ENCODE measurements around the gene ARHGEF28. TPM values are rescaled to one million over a fixed set of nuclear protein-coding genes. Genes with fewer than 3 reads are reported as not detected.

ARHGEF28 gene
- total RNA-seq, 2 experiments from 2014 or later: not detected

DNA sequence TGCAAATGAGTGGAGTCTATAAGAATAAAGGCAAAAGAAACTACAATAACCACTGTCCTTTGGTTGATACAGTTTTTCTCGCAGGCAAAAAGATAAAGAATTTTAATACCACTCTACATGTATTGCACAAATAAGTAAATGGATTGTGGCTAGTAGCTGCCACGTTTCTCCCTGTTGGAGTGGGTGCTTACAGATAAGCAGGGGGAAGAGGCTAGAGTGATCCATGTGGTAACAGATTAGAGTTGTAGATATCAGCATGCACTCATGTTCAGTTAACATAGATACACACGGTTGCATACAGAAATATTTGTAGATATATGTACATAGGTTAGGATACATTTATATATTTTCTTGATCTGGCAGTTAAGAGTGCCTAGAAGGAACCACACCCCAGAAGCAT lies 179.5 kb downstream of the ARHGEF28 start:
- Mint-ChIP-seq H3K4me3 (no peak overlapping the region), H3K36me3 (ENCODE audit: low read depth) (no peaks in the 10 kb centered on the region), H3K9me3 (no peaks in the 10 kb centered on the region), H3K4me1 (no peaks in the 10 kb centered on the region), H3K27me3 (peaks cover 17% of the 10 kb centered on the region), H3K27ac (no peak overlapping the region)
- DNase-seq: no peak
- ChIA-PET POLR2A (no interaction called here), CTCF (no interaction called here)

DNA sequence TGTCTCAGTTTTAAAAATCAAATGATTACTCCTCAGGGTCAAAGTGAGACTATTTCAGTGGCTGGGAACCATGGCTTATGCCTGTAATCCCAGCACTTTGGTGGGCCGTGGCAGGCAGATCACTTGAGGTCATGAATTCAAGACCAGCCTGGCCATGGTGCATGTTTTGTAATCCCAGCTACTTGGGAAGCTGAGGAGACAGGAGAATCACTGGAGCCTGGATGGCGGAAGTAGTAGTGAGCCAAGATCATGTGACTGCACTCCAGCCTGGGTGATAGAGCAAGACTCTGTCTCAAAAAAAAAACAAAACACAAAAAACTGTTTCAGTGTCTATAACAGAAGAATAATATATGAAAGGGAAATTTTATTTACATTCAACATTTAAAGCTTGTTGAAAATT lies 182.9 kb downstream of the ARHGEF28 start:
- Mint-ChIP-seq H3K27ac (no peak overlapping the region), H3K4me3 (no peak overlapping the region), H3K9me3 (no peaks in the 10 kb centered on the region), H3K36me3 (ENCODE audit: low read depth) (no peaks in the 10 kb centered on the region), H3K4me1 (no peaks in the 10 kb centered on the region), H3K27me3 (peaks cover 15% of the 10 kb centered on the region)
- POLR2A ChIA-PET: no interaction called here
- CTCF ChIA-PET: interaction anchor here (0.6 kb wide), 1 partner anchor 54 kb away, joined by 3 read pairs; no protein-coding TSS in a partner anchor
- no peak for DNase-seq

DNA sequence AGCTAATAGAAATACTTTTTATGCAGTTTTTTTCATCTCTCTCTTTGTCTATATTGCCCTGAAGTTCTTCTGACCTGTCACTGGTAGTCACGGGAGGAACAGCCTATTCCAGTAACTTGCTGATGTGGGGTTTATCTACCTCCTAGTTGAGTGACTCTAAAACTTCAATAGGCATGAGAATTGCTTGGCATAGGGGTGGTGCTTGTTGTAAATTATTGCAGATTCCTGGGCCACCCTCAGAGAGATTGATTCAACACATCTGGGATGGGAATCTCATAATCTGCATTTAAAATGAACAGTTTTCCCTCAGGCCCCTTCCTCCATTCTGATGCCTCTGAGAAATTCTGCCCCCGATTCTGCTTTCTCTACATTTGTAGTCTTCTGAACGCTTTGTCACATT lies 184.4 kb downstream of the ARHGEF28 start:
- no peaks in the 10 kb centered on the region for H3K9me3 Mint-ChIP-seq
- ChIA-PET CTCF (no interaction called here), POLR2A (no interaction called here)
- H3K36me3 Mint-ChIP-seq (ENCODE audit: low read depth): no peaks in the 10 kb centered on the region
- H3K4me1 Mint-ChIP-seq: no peaks in the 10 kb centered on the region
- no peak overlapping the region for H3K4me3 Mint-ChIP-seq
- no peak for DNase-seq
- no peak overlapping the region for H3K27ac Mint-ChIP-seq
- H3K27me3 Mint-ChIP-seq: peaks cover 14% of the 10 kb centered on the region

DNA sequence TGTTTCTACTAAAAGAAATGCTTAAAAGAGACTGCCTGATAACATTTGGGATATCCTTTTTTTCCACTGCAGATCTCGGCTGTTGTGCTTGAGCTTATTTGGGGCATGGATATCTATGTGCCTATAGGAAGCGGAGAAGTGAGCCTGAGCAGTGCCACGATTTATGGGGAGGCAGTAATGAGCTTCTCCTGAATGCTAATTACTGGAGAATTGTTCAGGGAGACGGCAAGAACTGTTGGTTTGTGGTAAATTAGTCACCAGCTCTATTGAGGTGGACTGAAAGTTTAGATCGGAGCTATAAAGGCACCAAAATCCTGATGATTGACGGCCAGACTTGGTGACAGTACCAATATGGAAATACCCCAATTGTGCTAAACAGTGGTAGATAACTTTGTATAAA lies 186.5 kb downstream of the ARHGEF28 start:
- Mint-ChIP-seq H3K36me3 (ENCODE audit: low read depth) (no peaks in the 10 kb centered on the region), H3K4me1 (no peaks in the 10 kb centered on the region)
- CTCF ChIA-PET: no interaction called here

DNA sequence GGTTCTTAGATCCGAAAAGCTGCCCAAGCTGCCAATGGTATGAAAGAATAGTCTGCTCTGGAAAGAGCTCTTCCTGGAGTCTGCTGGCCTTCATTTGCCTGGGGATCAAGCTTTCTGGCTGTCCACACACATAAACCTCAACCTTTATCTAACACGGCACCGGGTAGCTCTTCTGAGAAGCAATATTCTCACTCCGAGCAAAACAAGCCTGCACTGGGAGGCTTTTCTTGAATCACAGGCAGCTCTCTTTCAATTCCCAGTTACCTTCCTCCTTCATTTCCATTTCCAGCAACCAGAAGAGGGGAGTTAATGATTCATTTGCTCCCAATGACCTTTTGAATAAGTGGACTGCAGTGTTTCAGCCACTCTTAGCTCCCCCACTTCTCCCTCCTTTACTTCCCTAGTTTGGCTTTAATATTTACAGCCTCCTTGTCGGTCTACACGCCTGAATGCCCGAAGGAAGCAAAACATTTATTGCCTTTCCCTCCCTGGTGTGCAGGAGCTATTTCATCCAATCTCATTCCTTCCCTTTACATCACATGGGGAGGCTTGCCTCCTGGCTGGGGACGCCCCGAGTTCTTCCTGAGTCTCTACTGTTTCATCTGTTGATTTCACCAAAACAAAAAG lies 187.1 kb downstream of the ARHGEF28 start:
- H3K4me1 Mint-ChIP-seq: no peaks in the 10 kb centered on the region
- no peak overlapping the region for H3K4me3 Mint-ChIP-seq
- no peak for DNase-seq
- H3K9me3 Mint-ChIP-seq: no peaks in the 10 kb centered on the region
- ChIA-PET CTCF (interaction anchor here (1.6 kb wide), 1 partner anchor 10 kb away, joined by 3 read pairs; no protein-coding TSS in a partner anchor), POLR2A (no interaction called here)
- H3K27ac Mint-ChIP-seq: no peak overlapping the region
- peaks cover 8% of the 10 kb centered on the region for H3K27me3 Mint-ChIP-seq
- H3K36me3 Mint-ChIP-seq (ENCODE audit: low read depth): no peaks in the 10 kb centered on the region

More for the DNA sequence above, 186.5 kb downstream of the ARHGEF28 start:
- no peaks in the 10 kb centered on the region for H3K9me3 Mint-ChIP-seq
- no peak for DNase-seq
- H3K27ac Mint-ChIP-seq: no peak overlapping the region
- H3K4me3 Mint-ChIP-seq: no peak overlapping the region
- H3K27me3 Mint-ChIP-seq: peaks cover 11% of the 10 kb centered on the region
- POLR2A ChIA-PET: no interaction called here

DNA sequence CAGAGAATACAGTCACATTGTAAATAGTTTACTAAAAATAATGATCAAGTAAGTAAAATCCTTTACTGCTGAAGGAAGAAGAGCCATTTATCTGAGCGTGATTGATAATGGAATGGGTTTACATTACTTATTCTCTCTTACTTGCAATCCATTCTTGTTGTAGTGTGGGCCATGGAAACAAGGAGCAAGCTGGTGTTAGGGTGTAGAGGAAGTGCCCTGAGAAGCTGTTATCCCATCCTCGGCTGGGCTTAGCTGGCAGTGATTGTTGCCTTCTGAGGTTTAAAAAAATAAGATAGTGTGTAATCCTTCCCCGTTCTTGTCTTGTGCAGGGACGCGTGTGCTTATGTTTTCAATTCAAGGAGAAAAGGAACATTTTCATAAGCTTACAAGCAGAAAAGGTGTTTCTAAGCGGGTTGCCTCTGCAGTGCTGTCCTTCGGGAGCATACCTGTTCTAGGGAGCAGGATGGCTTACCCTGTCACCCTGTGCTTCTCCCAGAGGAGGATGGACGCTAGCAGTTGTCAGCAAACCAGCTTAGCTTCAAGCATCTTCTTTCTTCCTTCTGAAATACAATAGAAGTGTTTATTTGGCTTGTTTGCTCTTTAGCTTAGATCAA lies 188.3 kb downstream of the ARHGEF28 start:
- POLR2A ChIA-PET: no interaction called here
- Mint-ChIP-seq H3K36me3 (ENCODE audit: low read depth) (no peaks in the 10 kb centered on the region), H3K4me3 (no peak overlapping the region), H3K27ac (no peak overlapping the region), H3K27me3 (peaks cover 7% of the 10 kb centered on the region), H3K4me1 (no peaks in the 10 kb centered on the region), H3K9me3 (no peaks in the 10 kb centered on the region)
- DNase-seq: no peak
- CTCF ChIA-PET: interaction anchor here (1.6 kb wide), 1 partner anchor 8 kb away, joined by 3 read pairs; no protein-coding TSS in a partner anchor

DNA sequence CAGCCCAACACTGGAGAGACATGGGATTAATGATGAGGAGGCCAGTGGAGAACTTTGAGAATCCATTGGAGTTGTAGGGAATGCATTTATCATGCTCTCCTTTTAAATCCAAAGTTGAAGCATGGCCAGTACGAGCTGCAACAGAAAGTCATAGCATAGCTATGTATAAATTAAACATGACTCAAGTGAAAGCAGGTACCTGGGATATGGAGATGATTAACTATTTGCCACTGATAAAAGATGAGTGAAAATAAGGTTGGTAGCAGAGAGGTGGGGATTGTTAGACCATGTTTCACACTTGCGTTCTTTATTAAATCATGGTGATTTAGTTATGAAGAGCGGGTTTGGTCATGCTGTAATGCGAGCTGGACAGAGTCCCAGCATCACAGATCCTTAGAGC lies 189.6 kb downstream of the ARHGEF28 start:
- Mint-ChIP-seq H3K36me3 (ENCODE audit: low read depth) (no peaks in the 10 kb centered on the region), H3K27me3 (peaks cover 7% of the 10 kb centered on the region), H3K4me3 (no peak overlapping the region), H3K4me1 (no peaks in the 10 kb centered on the region), H3K27ac (no peak overlapping the region), H3K9me3 (no peaks in the 10 kb centered on the region)
- ChIA-PET CTCF (no interaction called here), POLR2A (no interaction called here)
- DNase-seq: no peak

DNA sequence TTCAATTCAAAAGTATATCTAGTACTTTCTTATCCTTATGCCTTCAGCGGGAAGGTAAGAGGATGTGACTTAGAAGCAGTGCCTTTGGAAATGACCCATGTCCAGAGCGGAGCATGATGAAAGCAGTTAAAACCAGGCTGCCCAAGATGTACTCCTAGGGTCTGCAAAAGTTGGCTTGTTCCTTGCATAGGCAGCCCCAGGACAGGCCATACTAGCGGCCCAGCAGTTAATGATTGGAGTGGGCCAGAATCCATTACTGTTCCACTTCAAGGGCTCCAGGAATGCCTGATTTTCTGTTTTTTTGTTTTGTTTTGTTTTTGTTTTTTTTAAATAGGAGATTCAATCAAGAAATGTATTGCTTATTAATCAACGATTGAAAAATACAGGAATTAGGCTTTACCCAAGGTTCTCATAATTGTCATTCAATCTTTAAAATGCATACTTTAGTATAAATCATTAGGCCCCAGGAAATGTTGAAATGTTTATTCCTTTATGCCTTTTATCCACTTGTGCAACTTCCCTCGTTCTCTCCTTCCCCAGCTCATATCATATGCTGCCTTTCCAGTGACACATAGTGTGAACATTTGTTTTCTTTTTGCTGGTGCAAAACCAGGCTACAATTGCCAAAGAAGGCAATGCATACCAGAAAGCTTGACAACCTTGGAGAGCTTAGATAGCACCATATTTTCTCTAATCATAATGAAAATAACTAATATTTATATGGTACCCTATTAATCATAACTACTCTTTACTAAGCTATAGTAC lies 190.8 kb downstream of the ARHGEF28 start:
- no peak overlapping the region for H3K27ac Mint-ChIP-seq
- no peak overlapping the region for H3K4me3 Mint-ChIP-seq
- H3K36me3 Mint-ChIP-seq (ENCODE audit: low read depth): no peaks in the 10 kb centered on the region
- ChIA-PET POLR2A (no interaction called here), CTCF (no interaction called here)
- DNase-seq: no peak
- H3K9me3 Mint-ChIP-seq: no peaks in the 10 kb centered on the region
- peaks cover 7% of the 10 kb centered on the region for H3K27me3 Mint-ChIP-seq
- no peaks in the 10 kb centered on the region for H3K4me1 Mint-ChIP-seq

DNA sequence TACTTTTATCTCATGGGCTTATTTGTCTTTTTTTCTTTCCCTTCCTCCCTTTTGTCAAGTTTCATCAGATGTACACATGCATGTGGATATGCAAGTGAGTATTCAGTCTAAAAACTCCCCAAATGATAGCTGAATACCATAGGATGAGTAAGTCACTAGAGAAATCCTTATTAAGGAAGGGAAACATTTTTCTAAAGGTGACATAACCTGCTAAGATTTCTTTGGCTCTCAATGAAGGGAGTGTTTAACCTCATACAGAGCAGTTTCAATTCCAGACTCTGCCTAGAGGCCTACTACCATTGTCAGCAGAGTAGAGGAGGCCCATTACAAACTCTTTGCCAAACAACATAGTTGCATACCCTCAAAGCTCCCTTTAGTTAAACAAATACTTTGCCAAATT lies 192.4 kb downstream of the ARHGEF28 start:
- H3K27ac Mint-ChIP-seq: no peak overlapping the region
- POLR2A ChIA-PET: no interaction called here
- no peaks in the 10 kb centered on the region for H3K9me3 Mint-ChIP-seq
- peaks cover 6% of the 10 kb centered on the region for H3K27me3 Mint-ChIP-seq
- CTCF ChIA-PET: interaction anchor here (0.6 to 1.0 kb wide), 2 partner anchors 9 to 129 kb away, joined by 3 to 4 read pairs; no protein-coding TSS in a partner anchor
- H3K4me3 Mint-ChIP-seq: no peak overlapping the region
- H3K4me1 Mint-ChIP-seq: no peaks in the 10 kb centered on the region
- DNase-seq: no peak
- H3K36me3 Mint-ChIP-seq (ENCODE audit: low read depth): no peaks in the 10 kb centered on the region

DNA sequence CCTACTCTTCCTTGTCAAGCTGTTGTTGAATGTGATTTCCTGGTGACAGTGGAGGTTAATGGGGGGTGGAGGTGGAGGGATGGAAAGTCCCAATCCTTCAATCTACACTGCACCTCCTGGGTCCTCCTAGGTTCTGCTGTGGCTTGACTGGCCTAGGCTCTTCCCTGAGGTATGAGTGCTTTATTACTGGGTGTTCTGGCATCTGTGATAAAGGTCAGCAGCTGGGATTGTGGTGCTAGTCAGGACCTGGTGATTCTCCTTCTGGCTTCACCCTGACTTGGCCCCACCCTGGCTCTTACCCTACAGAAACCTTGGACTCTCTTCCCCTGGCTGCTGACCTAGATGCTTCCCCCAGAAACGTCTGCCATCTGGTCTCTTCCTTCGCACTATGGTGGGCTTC lies 194.3 kb downstream of the ARHGEF28 start:
- CTCF ChIA-PET: no interaction called here

DNA sequence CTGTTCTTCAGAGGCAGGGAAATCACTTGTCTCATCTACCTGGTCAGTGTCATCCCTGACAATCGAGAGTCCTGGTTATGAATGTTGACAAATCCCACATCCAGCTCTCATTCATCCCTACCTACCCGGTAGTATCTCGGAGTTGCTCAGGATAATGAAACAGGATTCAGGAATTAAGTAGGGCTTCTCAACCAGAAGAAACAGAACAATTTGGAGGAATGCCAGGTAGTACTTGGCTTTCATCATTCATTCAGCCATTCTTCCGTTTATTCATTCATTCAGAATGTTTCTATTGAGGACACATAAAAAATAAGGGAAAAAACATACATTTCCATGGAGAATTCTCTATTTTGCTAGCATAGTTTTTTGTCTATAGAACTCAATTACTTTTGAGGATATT lies 195.0 kb downstream of the ARHGEF28 start:
- Mint-ChIP-seq H3K27ac (no peak overlapping the region), H3K9me3 (no peaks in the 10 kb centered on the region), H3K4me3 (no peak overlapping the region), H3K27me3 (no peaks in the 10 kb centered on the region), H3K4me1 (no peaks in the 10 kb centered on the region), H3K36me3 (ENCODE audit: low read depth) (no peaks in the 10 kb centered on the region)
- ChIA-PET POLR2A (no interaction called here), CTCF (no interaction called here)
- DNase-seq: no peak

More for the DNA sequence above, 194.3 kb downstream of the ARHGEF28 start:
- no peaks in the 10 kb centered on the region for H3K27me3 Mint-ChIP-seq
- H3K4me1 Mint-ChIP-seq: no peaks in the 10 kb centered on the region
- H3K9me3 Mint-ChIP-seq: no peaks in the 10 kb centered on the region
- H3K27ac Mint-ChIP-seq: no peak overlapping the region
- no peak for DNase-seq
- POLR2A ChIA-PET: no interaction called here
- H3K4me3 Mint-ChIP-seq: no peak overlapping the region
- no peaks in the 10 kb centered on the region for H3K36me3 Mint-ChIP-seq (ENCODE audit: low read depth)

DNA sequence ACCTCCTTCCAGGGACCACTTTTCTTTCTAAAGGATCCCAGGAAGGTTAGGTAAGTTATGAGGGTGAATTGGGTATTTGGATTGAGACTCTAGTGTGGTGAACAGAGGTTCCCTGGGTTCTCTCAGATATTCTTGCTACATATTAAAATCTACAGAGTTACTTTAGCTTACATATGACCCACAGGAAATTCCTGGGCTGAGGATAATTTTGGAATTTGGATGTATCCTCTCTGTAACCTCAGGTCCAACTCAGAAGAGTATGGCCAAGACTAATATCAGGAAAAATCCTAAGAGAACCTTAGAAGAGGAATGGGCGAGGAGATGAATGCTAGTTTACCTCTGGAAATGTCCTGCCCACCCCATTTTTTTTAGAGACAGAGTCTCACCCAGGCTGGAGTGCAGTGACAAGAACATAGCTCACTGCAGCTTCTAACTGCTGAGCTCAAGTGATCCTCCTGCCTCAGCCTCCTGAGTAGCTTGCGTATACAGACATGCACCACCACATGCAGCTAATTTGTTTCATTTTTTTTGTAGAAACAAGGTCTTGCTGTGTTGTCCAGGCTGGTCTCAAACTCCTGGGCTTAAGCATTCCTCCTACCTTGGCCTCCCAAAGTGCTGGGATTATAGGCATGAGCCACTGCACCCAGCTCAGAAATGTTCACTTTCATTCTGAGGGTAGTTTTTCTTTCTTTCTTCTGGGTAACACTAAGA lies 196.4 kb downstream of the ARHGEF28 start:
- Mint-ChIP-seq H3K27me3 (no peaks in the 10 kb centered on the region), H3K36me3 (ENCODE audit: low read depth) (no peaks in the 10 kb centered on the region), H3K4me1 (no peaks in the 10 kb centered on the region), H3K4me3 (no peak overlapping the region), H3K27ac (no peak overlapping the region), H3K9me3 (no peaks in the 10 kb centered on the region)
- ChIA-PET CTCF (interaction anchor here (0.8 kb wide), 1 partner anchor 9 kb away, joined by 3 read pairs; no protein-coding TSS in a partner anchor), POLR2A (no interaction called here)
- no peak for DNase-seq

DNA sequence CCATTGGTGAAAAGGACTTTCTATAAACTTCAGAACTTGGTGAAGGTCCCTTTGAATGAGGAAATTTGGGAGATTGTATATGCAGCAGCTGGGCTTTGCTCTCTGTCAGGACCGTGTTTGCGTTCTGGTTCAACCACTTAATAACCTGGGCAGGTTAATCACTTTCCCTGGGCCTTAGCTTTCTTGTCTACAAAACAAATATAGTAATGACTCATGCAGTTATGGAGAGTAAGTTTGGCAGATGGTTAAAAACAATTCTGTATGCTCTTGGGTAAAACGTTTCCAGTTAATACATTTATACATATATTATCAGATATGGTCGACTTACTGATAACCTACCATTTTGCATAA lies 197.0 kb downstream of the ARHGEF28 start:
- H3K27ac Mint-ChIP-seq: no peak overlapping the region
- CTCF ChIA-PET: interaction anchor here (0.8 kb wide), 1 partner anchor 9 kb away, joined by 3 read pairs; no protein-coding TSS in a partner anchor
- no peaks in the 10 kb centered on the region for H3K27me3 Mint-ChIP-seq
- no peaks in the 10 kb centered on the region for H3K9me3 Mint-ChIP-seq
- POLR2A ChIA-PET: no interaction called here
- no peaks in the 10 kb centered on the region for H3K36me3 Mint-ChIP-seq (ENCODE audit: low read depth)
- no peaks in the 10 kb centered on the region for H3K4me1 Mint-ChIP-seq
- H3K4me3 Mint-ChIP-seq: no peak overlapping the region
- no peak for DNase-seq

All from activated CD4-positive, alpha-beta T cell treated with anti-CD3 and anti-CD28 coated beads, Interleukin-2, amount 10 ng/mL, durations not matched to agents 7 days and 5 days (primary cell).